Activated CD4-positive, alpha-beta T cell treated with anti-CD3 and anti-CD28 coated beads for 36 hours (primary cell): Measurements from ENCODE around the gene CCSER1. TPM values are rescaled to one million over a fixed set of nuclear protein-coding genes. Genes with fewer than 3 reads are reported as not detected.
"Not testable (repeated sequence)": the region's sequence is repeated elsewhere in the genome, so short reads cannot be mapped to it uniquely, and the experiment has no call there.

Experiments
- ATAC-seq: fragments of 200-7000 bp; cut with Tn5 transposase; one replicate; pipeline ENCODE4 v1.10.0; 2021; ENCODE audit warnings: mild to moderate bottlenecking, moderate library complexity
- CTCF ChIA-PET: fragments of 350-600 bp; sonication (Branson Sonifier 250); formaldehyde crosslinking; loops from one replicate; lab custom pipeline; 2021; ENCODE audit warnings: antibody characterized with exemption; lab: Charles Lee
- POLR2A ChIA-PET: fragments of 350-600 bp; sonication (Branson Sonifier 250); formaldehyde crosslinking; loops from one replicate; lab custom pipeline; 2021; ENCODE audit warnings: antibody characterized with exemption, inconsistent platforms; lab: Charles Lee
- DNase-seq: peaks from one replicate; pipeline ENCODE4 v3.0.0-alpha.2; 2020
- H3K27ac Mint-ChIP-seq: one replicate; pipeline ENCODE4 v1.8.0; 2021; ENCODE audit warnings: mixed read lengths
- H3K27me3 Mint-ChIP-seq: one replicate; pipeline ENCODE4 v1.8.0; 2021; ENCODE audit warnings: mixed read lengths
- H3K36me3 Mint-ChIP-seq: one replicate; pipeline ENCODE4 v1.8.0; 2021; ENCODE audit warnings: low read depth, mixed read lengths
- H3K4me1 Mint-ChIP-seq: one replicate; pipeline ENCODE4 v1.8.0; 2021; ENCODE audit warnings: mixed read lengths
- H3K4me3 Mint-ChIP-seq: one replicate; pipeline ENCODE4 v1.8.0; 2021; ENCODE audit warnings: mild to moderate bottlenecking, moderate library complexity, mixed read lengths
- H3K9me3 Mint-ChIP-seq: one replicate; pipeline ENCODE4 v1.8.0; 2021; ENCODE audit warnings: low read depth, mixed read lengths
- intact Hi-C, 2 experiments: fragments of 100-400 bp; cut with DNase I in 1 of 2; cut with micrococcal nuclease in 1 of 2; formaldehyde crosslinking; loops; one replicate each; pipeline versions ENCODE4 v1.14.2 to v1.15.1; 2022 to 2024; cut with DNase I, micrococcal nuclease
- total RNA-seq, 2 experiments: library from RNA; stranded (reverse); gene quantifications; one replicate each; pipeline ENCODE4 v1.2.3, GENCODE V29; 2021

CCSER1 gene
- total RNA-seq, 2 experiments from 2014 or later, result 0.14 TPM; not detected in 1

DNA sequence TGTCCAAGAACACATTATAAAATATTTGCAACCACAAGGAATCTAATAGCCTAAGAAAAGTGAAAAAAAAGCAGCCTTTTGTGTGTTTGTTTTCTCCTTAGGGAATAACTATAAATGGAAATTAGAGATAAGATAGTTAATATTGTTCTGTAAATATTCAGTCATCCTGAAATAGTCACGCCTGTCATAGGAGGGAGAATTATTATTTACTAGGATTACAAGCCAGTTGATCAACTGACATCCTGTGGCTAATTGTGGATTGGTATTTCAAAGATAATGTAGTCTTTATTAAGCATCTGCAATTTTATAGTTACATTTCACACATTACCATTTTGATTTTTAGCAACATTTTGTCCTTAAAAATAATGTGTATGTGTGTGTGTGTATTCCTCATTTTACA lies 118.6 kb downstream of the CCSER1 start:
- no peaks in the 10 kb centered on the region for H3K4me1 Mint-ChIP-seq
- POLR2A ChIA-PET, result no interaction called here
- H3K27ac Mint-ChIP-seq, result no peak overlapping the region
- no peak for DNase-seq
- CTCF ChIA-PET, result no interaction called here
- H3K36me3 Mint-ChIP-seq, result no peaks in the 10 kb centered on the region
- intact Hi-C loops, result no loop called here
- no peak for ATAC-seq
- no peaks in the 10 kb centered on the region for H3K9me3 Mint-ChIP-seq
- no peaks in the 10 kb centered on the region for H3K27me3 Mint-ChIP-seq
- no peak overlapping the region for H3K4me3 Mint-ChIP-seq

DNA sequence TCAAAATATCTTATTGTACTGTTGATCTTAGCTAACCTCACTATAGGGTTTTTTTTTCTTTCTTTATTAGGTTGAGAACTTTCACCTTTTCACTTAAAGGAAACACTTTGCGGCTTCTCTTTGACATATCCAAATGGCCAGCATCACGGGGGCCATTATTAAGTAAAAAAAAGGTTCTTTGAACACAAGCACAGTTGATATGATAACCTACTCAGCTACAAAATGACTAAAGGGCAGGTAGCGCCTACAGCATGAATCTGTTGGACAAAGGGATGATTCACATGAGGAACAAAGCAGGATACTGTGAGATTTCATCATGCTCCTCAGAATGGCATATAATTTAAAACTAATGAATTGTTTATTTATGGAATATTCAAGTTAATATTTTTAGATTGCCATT lies 119.6 kb downstream of the CCSER1 start:
- H3K36me3 Mint-ChIP-seq, result no peaks in the 10 kb centered on the region
- ChIA-PET CTCF (no interaction called here), POLR2A (no interaction called here)
- H3K4me1 Mint-ChIP-seq, result no peaks in the 10 kb centered on the region
- DNase-seq (no peak), ATAC-seq (no peak)
- intact Hi-C loops, result no loop called here
- H3K9me3 Mint-ChIP-seq, result no peaks in the 10 kb centered on the region
- no peak overlapping the region for H3K27ac Mint-ChIP-seq
- H3K27me3 Mint-ChIP-seq, result no peaks in the 10 kb centered on the region
- H3K4me3 Mint-ChIP-seq, result no peak overlapping the region

GRCh38 chr4:90254357-90254756 lies 127.2 kb downstream of the CCSER1 start:
- intact Hi-C loops, result no loop called here
- Mint-ChIP-seq H3K36me3 (no peaks in the 10 kb centered on the region), H3K27ac (no peak overlapping the region), H3K27me3 (no peaks in the 10 kb centered on the region), H3K4me1 (no peaks in the 10 kb centered on the region), H3K9me3 (no peaks in the 10 kb centered on the region), H3K4me3 (no peak overlapping the region)
- ATAC-seq (no peak), DNase-seq (no peak)
- ChIA-PET CTCF (no interaction called here), POLR2A (no interaction called here)

GRCh38 chr4:90274175-90274574 lies 147.0 kb downstream of the CCSER1 start:
- ChIA-PET POLR2A (no interaction called here), CTCF (no interaction called here)
- Mint-ChIP-seq H3K4me3 (no peak overlapping the region), H3K27ac (no peak overlapping the region), H3K9me3 (peaks cover 5% of the 10 kb centered on the region), H3K4me1 (no peaks in the 10 kb centered on the region), H3K36me3 (no peaks in the 10 kb centered on the region), H3K27me3 (no peaks in the 10 kb centered on the region)
- no peak for ATAC-seq
- no peak for DNase-seq
- intact Hi-C loops, result no loop called here

DNA sequence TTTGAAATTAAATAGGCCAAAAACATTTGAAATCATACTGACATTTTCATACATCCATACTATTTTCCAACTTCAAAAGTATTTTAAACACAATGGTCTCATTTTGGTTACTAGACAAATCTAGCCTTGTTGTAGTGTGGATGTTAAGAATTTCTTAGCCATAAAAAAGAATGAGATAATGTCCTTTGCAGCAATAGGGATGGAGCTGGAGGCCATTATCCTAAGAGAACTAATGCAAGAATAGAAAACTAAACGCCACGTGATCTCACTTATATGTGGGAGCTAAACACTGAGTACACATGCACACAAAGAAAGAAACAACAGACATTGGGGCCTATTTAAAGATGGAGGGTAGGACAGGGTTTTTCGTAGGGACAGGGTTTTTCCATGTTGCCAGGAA lies 153.8 kb downstream of the CCSER1 start:
- H3K9me3 Mint-ChIP-seq, result no peaks in the 10 kb centered on the region
- CTCF ChIA-PET, result interaction anchor here (0.7 kb wide), 1 partner anchor 901 kb away, joined by 3 read pairs; no protein-coding TSS in a partner anchor
- intact Hi-C loops, result no loop called here

DNA sequence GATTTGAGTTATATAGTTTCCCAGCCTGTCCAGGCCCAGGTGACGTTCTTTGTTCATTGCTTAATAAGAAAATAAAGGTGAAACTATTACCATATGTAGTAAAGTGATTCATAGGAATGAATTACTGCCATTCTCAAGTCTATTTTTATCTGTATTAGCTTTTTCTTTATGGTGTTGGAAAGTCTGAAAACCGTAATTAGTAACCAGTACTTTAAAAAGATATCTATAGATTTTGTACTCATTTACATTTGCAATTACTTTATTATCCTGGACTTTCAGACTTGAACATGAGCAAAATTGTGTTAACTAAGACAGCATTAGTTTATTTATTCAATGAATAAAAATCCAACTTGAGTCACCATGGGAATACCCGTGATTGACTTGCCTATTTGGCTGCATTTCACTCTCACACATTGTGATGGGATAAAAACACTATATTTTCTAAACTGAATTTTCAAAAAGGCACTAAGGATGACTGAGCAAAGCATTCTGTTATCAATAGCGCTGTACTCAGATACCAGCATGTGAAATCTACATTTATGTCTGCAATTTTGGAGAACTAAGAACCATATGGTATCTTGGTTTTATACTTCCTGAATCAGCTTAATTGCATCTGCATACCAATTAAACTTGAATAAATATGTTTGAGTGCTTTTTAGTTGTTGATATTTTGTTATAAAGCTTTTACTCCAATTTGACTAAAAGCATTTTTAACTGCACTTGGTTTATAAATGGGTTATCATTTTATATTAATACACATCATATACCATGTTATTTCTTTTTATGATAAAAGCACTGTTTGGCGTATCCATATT lies 154.6 kb downstream of the CCSER1 start:
- Mint-ChIP-seq H3K36me3 (no peaks in the 10 kb centered on the region), H3K4me1 (no peaks in the 10 kb centered on the region), H3K9me3 (no peaks in the 10 kb centered on the region), H3K27me3 (no peaks in the 10 kb centered on the region), H3K27ac (no peak overlapping the region), H3K4me3 (no peak overlapping the region)
- ATAC-seq (no peak), DNase-seq (no peak)
- ChIA-PET CTCF (interaction anchor here (0.7 kb wide), 1 partner anchor 901 kb away, joined by 3 read pairs; no protein-coding TSS in a partner anchor), POLR2A (no interaction called here)
- intact Hi-C loops, result no loop called here

More for the DNA sequence above, 153.8 kb downstream of the CCSER1 start:
- no peak for DNase-seq
- no peak overlapping the region for H3K4me3 Mint-ChIP-seq
- POLR2A ChIA-PET, result no interaction called here
- H3K27me3 Mint-ChIP-seq, result no peaks in the 10 kb centered on the region
- no peaks in the 10 kb centered on the region for H3K4me1 Mint-ChIP-seq
- no peak for ATAC-seq
- no peaks in the 10 kb centered on the region for H3K36me3 Mint-ChIP-seq
- no peak overlapping the region for H3K27ac Mint-ChIP-seq

DNA sequence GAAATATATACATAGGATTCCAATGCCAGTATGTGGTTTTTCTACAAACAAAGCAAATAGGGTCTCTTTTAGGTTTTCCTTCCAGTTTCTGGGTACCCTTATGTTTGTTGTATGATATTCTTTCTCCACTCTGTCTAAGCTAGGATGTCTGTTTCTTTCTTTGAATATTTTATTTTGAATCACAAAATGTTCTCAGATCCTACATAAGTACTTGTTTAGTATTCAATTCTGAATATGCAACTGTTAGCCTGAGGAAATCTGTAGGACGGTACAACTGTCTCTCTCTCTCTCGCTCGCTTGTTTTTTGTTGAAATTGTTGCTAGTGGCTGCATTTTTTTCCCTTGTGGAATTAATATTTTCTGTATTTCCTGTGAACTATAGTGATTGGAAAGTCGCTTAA lies 163.2 kb downstream of the CCSER1 start:
- no peak overlapping the region for H3K27ac Mint-ChIP-seq
- no peak overlapping the region for H3K4me3 Mint-ChIP-seq
- DNase-seq (no peak), ATAC-seq (no peak)
- intact Hi-C loops, result loop anchor here in 1 of 2 experiments (5.0 to 10.0 kb wide), 4 partner anchors 163 to 803 kb away; partner anchors contain the start of gene CCSER1
- POLR2A ChIA-PET, result no interaction called here
- CTCF ChIA-PET, result no interaction called here
- H3K27me3 Mint-ChIP-seq, result no peaks in the 10 kb centered on the region
- no peaks in the 10 kb centered on the region for H3K9me3 Mint-ChIP-seq
- H3K4me1 Mint-ChIP-seq, result no peaks in the 10 kb centered on the region
- H3K36me3 Mint-ChIP-seq, result no peaks in the 10 kb centered on the region

DNA sequence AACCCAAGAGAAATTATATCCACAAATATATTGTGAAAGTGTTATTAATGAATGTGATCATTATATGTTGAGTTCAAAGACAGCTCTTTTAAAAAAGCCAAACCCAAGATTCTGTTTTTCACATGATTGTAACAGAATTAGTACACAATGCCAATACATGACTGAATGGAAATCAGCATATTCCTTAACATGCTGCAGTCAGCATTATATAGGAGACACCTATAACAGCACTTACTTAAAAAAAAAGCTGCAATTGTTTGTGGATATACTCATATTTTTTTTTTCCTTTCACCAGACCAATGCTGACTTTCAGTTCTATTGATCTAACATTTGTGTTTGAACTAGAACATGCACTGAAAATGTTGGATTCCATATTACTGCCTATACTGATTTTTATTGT lies 165.2 kb downstream of the CCSER1 start:
- DNase-seq (no peak), ATAC-seq (no peak)
- H3K4me1 Mint-ChIP-seq, result no peaks in the 10 kb centered on the region
- intact Hi-C loops, result loop anchor here in 1 of 2 experiments (2.0 to 10.0 kb wide), 5 partner anchors 165 to 805 kb away; partner anchors contain the start of gene CCSER1
- H3K27ac Mint-ChIP-seq, result no peak overlapping the region
- no peaks in the 10 kb centered on the region for H3K9me3 Mint-ChIP-seq
- no peaks in the 10 kb centered on the region for H3K27me3 Mint-ChIP-seq
- CTCF ChIA-PET, result interaction anchor here (0.7 kb wide), 1 partner anchor 376 kb away, joined by 4 read pairs; no protein-coding TSS in a partner anchor
- no peak overlapping the region for H3K4me3 Mint-ChIP-seq
- H3K36me3 Mint-ChIP-seq, result no peaks in the 10 kb centered on the region
- POLR2A ChIA-PET, result no interaction called here

GRCh38 chr4:90293320-90293719 lies 166.1 kb downstream of the CCSER1 start:
- intact Hi-C loops, result loop anchor here in 1 of 2 experiments (2.0 to 10.0 kb wide), 5 partner anchors 166 to 806 kb away; partner anchors contain the start of gene CCSER1
- DNase-seq, result no peak
- Mint-ChIP-seq H3K27ac (no peak overlapping the region), H3K9me3 (no peaks in the 10 kb centered on the region), H3K4me3 (no peak overlapping the region), H3K4me1 (no peaks in the 10 kb centered on the region), H3K27me3 (no peaks in the 10 kb centered on the region), H3K36me3 (no peaks in the 10 kb centered on the region)
- ChIA-PET POLR2A (no interaction called here), CTCF (interaction anchor here (0.6 to 1.2 kb wide), 5 partner anchors 173 to 1098 kb away, joined by 3 read pairs; no protein-coding TSS in a partner anchor)
- no peak for ATAC-seq

DNA sequence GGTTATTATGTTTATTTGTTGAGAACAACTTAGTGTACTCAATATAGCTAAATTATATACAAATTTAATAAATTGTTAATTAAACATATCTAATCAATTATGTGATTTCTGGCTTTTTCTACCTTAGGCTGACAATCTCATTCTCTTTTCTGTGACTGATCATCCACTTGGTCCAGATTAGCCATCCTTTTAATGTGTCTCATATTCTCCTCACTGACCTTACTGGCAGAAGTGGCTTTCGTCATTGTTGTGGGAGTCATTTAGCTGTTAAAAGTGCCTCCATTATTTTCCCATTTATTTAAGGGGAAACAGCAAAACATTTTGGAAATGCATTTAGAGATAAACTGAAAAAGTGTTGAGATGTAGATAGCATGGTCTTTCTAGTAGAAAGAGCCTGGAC lies 172.2 kb downstream of the CCSER1 start:
- no peak overlapping the region for H3K27ac Mint-ChIP-seq
- ChIA-PET CTCF (no interaction called here), POLR2A (interaction anchor here (0.6 kb wide), 1 partner anchor 720 kb away, joined by 3 read pairs; no protein-coding TSS in a partner anchor)
- DNase-seq, result no peak
- H3K4me1 Mint-ChIP-seq, result no peaks in the 10 kb centered on the region
- H3K4me3 Mint-ChIP-seq, result no peak overlapping the region
- no peak for ATAC-seq
- H3K36me3 Mint-ChIP-seq, result no peaks in the 10 kb centered on the region
- H3K9me3 Mint-ChIP-seq, result no peaks in the 10 kb centered on the region
- intact Hi-C loops, result loop anchor here in 1 of 2 experiments (10.0 kb wide), 1 partner anchor 355 kb away; no protein-coding TSS in a partner anchor
- peaks cover 2% of the 10 kb centered on the region for H3K27me3 Mint-ChIP-seq

GRCh38 chr4:90306810-90307209 lies 179.6 kb downstream of the CCSER1 start:
- no peak for DNase-seq
- intact Hi-C loops, result no loop called here
- no peak for ATAC-seq
- ChIA-PET CTCF (no interaction called here), POLR2A (no interaction called here)
- Mint-ChIP-seq H3K36me3 (no peaks in the 10 kb centered on the region), H3K27me3 (no peaks in the 10 kb centered on the region), H3K4me3 (no peak overlapping the region), H3K4me1 (no peaks in the 10 kb centered on the region), H3K27ac (no peak overlapping the region), H3K9me3 (no peaks in the 10 kb centered on the region)

GRCh38 chr4:90317140-90317539 lies 189.9 kb downstream of the CCSER1 start:
- H3K4me3 Mint-ChIP-seq, CTCF ChIA-PET, H3K27me3 Mint-ChIP-seq, DNase-seq, intact Hi-C loops, ATAC-seq, H3K9me3 Mint-ChIP-seq, H3K4me1 Mint-ChIP-seq, H3K36me3 Mint-ChIP-seq, H3K27ac Mint-ChIP-seq, POLR2A ChIA-PET: not testable (repeated sequence)
